ENCODE measurements around the gene GJC2. TPM values are rescaled to one million over a fixed set of nuclear protein-coding genes. Genes with fewer than 3 reads are reported as not detected.

The GJC2 gene
- total RNA-seq, 1 donor from 2014 or later = 1.3 TPM

DNA sequence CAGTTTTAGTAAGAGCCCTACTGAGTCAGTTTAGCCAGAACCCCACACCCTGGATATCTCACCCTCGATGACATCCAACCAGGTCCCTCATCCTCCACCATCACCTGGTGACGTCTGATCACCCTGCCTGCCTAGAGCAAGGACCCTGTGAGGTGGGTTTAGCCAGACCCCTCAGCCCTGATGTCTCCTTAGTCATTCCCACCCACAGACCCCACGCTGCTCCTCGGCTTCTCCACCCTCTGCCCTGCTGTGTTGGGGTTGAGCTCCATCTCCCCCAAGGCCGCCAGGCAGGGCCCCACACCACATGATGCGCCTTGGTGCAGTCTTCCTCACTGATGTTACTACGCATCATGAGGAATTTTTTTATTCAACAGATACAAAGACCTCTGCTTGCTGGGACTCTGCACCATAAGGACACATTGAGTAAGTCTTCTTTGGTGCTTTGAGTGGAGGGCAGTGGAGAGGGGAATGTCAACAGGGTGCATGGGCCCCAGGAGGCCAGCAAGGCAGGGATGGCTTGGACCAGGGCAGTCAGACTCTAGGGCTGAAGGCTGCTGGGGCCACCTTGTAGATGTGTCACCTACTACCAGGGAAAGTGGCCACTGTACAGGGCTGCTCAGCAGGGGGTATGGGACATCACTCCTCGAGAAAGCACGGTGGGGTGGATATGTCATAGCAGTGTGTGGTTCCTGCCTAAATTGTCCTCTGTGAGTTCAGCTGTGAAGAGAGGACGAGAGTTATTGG is 14.2 kb downstream of the GJC2 start:
- TF ChIP-seq, protein P1, sequence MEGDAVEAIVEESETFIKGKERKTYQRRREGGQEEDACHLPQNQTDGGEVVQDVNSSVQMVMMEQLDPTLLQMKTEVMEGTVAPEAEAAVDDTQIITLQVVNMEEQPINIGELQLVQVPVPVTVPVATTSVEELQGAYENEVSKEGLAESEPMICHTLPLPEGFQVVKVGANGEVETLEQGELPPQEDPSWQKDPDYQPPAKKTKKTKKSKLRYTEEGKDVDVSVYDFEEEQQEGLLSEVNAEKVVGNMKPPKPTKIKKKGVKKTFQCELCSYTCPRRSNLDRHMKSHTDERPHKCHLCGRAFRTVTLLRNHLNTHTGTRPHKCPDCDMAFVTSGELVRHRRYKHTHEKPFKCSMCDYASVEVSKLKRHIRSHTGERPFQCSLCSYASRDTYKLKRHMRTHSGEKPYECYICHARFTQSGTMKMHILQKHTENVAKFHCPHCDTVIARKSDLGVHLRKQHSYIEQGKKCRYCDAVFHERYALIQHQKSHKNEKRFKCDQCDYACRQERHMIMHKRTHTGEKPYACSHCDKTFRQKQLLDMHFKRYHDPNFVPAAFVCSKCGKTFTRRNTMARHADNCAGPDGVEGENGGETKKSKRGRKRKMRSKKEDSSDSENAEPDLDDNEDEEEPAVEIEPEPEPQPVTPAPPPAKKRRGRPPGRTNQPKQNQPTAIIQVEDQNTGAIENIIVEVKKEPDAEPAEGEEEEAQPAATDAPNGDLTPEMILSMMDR (conservative IDR thresholded peaks at IDR 0.05) = no peak
- Mint-ChIP-seq H3K4me1 (ENCODE audit: unreplicated experiment) (peaks cover 9% of the 10 kb centered on the region), H3K9me3 (no peaks in the 10 kb centered on the region), H3K4me3 (peak overlapping the region; percentile 79), H3K36me3 (no peaks in the 10 kb centered on the region), H3K27me3 (no peaks in the 10 kb centered on the region), H3K27ac (peak overlapping the region; percentile 99)
- DNase-seq (ENCODE audit: extremely low spot score, unreplicated experiment) = no peak

DNA sequence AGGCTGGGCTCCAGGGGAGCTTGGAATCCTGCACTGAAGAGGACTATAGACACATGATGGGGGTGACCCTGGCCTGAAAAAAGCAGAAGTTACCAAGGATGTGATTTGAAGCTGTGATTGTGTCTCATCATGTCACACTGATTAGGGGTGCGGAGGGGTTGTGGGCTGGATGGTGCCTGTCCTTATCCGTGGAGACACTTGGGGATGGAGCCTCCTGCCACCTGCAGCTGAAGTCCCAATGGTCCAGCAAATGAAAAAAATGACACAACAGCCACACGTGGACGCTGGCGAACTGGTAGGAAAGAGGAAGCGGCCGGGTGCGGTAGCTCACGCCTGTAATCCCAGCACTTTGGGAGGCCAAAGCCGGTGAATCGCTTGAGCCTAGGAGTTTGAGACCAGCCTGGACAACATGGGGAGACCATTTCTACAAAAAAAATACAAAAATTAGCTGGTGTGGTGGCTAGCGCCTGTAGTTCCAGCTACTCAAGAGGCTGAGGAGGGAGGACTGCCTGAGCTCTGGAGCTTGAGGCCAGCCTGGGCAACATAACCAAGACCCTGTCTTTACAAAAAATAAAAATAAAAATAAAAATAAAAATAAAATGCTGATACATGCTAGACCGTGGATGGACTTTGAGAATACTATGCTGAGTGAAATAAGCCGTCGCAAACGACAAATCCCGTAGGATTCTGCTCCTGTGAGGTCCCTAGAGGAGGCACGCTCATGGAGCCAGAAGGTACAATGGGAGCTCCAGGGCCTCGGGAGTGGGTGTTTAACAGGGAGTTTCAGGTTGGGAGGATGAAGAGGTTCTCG is 15.0 kb downstream of the GJC2 start:
- DNase-seq (ENCODE audit: extremely low spot score, unreplicated experiment) = no peak
- Mint-ChIP-seq H3K27ac (peak overlapping the region; percentile 99), H3K27me3 (no peaks in the 10 kb centered on the region), H3K4me3 (peak overlapping the region; percentile 97), H3K4me1 (ENCODE audit: unreplicated experiment) (peaks cover 9% of the 10 kb centered on the region), H3K9me3 (no peaks in the 10 kb centered on the region), H3K36me3 (no peaks in the 10 kb centered on the region)
- TF ChIP-seq, protein P1 (conservative IDR thresholded peaks at IDR 0.05) = no peak

DNA sequence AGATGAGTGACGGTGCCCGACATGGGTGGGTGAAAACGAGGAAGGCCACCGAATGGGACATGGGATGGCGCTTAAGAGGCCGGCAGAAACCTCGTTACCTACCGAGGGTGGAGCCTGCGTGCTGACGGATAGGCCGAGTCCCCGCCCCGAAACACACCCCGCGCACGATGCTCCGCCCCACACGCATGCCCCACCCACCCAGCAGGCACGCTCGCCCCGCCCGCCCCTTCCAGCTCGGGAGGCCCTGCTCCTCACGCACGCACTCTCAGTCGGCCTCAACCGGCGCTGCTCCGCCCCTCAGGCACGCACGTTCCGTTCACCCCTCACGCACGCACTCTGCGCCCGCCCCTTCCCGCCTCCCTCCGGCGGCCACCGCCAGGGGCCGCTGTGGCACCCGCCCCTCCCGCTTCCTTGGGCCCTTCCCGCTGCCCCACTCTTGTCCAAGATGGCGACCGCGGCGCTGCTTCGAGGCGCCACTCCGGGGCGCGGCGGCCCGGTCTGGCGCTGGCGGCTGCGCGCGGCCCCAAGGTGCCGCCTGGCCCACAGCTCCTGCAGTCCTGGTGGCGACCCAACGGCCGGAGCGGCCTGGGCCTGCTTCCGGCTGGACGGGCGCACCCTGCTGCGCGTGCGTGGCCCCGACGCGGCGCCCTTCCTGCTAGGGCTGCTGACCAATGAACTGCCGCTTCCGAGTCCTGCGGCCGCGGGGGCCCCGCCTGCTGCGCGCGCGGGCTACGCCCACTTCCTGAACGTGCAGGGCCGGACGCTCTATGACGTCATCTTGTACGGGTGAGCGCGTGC is 15.8 kb downstream of the GJC2 start, which contains the start of gene IBA57:
IBA57 (plus strand) TSS at position 433 of the 798 bp plus-strand sequence; CDS start at position 446, 13 bp downstream.
- no peaks in the 10 kb centered on the region for H3K36me3 Mint-ChIP-seq
- peak within 1 kb of the TSS; percentile 97 for H3K4me3 Mint-ChIP-seq
- H3K9me3 Mint-ChIP-seq = no peaks in the 10 kb centered on the region
- TF ChIP-seq, protein P1 (conservative IDR thresholded peaks at IDR 0.05) = peak; percentile 97
- DNase-seq (ENCODE audit: extremely low spot score, unreplicated experiment) = peak; percentile 100
- no peaks in the 10 kb centered on the region for H3K27me3 Mint-ChIP-seq
- peaks cover 9% of the 10 kb centered on the region for H3K4me1 Mint-ChIP-seq (ENCODE audit: unreplicated experiment)
- H3K27ac Mint-ChIP-seq = peak within 1 kb of the TSS; percentile 99

DNA sequence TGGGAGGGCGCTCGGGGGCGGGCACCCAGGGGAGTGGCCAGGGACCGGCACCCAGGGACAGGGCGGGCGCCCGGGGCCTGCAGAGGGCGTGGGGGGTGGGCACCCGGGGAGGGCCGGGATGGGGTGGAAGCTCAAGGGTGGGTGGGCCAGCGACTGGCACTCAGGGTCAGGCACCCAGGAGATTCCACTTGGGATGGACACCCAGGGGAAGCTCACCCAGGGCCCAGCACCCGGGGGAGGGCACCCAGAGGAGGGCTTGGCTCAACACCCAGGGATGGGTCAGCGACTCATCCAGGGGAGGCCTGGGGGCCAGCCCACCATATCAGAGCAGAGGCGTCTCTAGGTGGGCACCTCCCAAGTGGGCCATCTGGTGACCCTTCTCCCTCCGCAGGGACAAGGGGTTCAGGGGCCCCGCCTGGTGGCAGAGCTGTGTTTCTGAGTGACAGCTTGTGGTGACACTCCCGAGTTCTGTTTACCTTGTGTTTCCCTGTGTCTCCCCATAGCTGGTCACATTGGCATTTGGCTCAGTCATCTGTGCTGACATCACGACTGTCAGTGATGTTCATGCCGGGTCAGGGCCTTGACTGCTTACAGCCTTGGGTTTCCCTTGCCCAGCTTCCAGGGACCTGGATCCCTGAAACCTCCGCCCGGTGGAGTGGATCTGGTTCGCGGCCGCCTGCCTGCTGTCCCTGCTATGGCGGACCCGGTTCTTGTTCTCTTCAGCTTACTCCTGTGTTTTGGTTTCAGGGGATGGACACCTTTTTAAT is 16.6 kb downstream of the GJC2 start:
- Mint-ChIP-seq H3K4me3 (peak overlapping the region; percentile 88), H3K4me1 (ENCODE audit: unreplicated experiment) (peaks cover 9% of the 10 kb centered on the region), H3K27ac (peak overlapping the region; percentile 99), H3K36me3 (no peaks in the 10 kb centered on the region), H3K27me3 (no peaks in the 10 kb centered on the region), H3K9me3 (no peaks in the 10 kb centered on the region)
- TF ChIP-seq, protein P1 (conservative IDR thresholded peaks at IDR 0.05) = no peak
- DNase-seq (ENCODE audit: extremely low spot score, unreplicated experiment) = no peak

All from type B pancreatic cell (in vitro differentiated cells).